ENCODE data around the gene MIEN1.

The MIEN1 gene

GRCh38 chr17:39703913-39704312, 26.4 kb downstream of the MIEN1 start:
- Histone ChIP-seq H3K79me2 (no peaks in the 10 kb centered on the region), H3K4me3 (ENCODE audit: low read depth, low read length) (no peak overlapping the region), H3K27me3 (ENCODE audit: control insufficient read depth, insufficient read depth, low read length) (no peaks in the 10 kb centered on the region), H3K9me3 (ENCODE audit: control insufficient read depth, low read length) (no peaks in the 10 kb centered on the region), H3K4me1 (peaks cover 40% of the 10 kb centered on the region), H3K9ac (no peak overlapping the region), H3K27ac (peak overlapping the region; percentile 97), H2AFZ (no peak overlapping the region), H3K4me2 (ENCODE audit: low read length) (no peak overlapping the region), H3K36me3 (ENCODE audit: control insufficient read depth, insufficient read depth, low read length) (no peaks in the 10 kb centered on the region)
- TF ChIP-seq CTCF (IDR thresholded peaks at IDR 0.05) = no peak

GRCh38 chr17:39702901-39703893, 27.1 kb downstream of the MIEN1 start:
- H3K79me2 ChIP-seq = no peaks in the 10 kb centered on the region
- H2AFZ ChIP-seq = no peak overlapping the region
- no peaks in the 10 kb centered on the region for H3K9me3 ChIP-seq (ENCODE audit: control insufficient read depth, low read length)
- H3K9ac ChIP-seq = no peak overlapping the region
- no peaks in the 10 kb centered on the region for H3K36me3 ChIP-seq (ENCODE audit: control insufficient read depth, insufficient read depth, low read length)
- peak overlapping the region; percentile 50 for H3K27ac ChIP-seq
- H3K4me2 ChIP-seq (ENCODE audit: low read length) = no peak overlapping the region
- H3K4me3 ChIP-seq (ENCODE audit: low read depth, low read length) = no peak overlapping the region
- TF ChIP-seq CTCF (IDR thresholded peaks at IDR 0.05) = no peak
- H3K4me1 ChIP-seq = peaks cover 38% of the 10 kb centered on the region
- no peaks in the 10 kb centered on the region for H3K27me3 ChIP-seq (ENCODE audit: control insufficient read depth, insufficient read depth, low read length)

- peak overlapping the region; percentile 50 for H3K27ac ChIP-seq
- H3K4me3 ChIP-seq (ENCODE audit: low read depth, low read length) = no peak overlapping the region
- H3K27me3 ChIP-seq (ENCODE audit: control insufficient read depth, insufficient read depth, low read length) = no peaks in the 10 kb centered on the region
- H3K4me1 ChIP-seq = peaks cover 34% of the 10 kb centered on the region
- no peak overlapping the region for H2AFZ ChIP-seq
- no peak overlapping the region for H3K4me2 ChIP-seq (ENCODE audit: low read length)
- H3K9ac ChIP-seq = no peak overlapping the region
- H3K79me2 ChIP-seq = no peaks in the 10 kb centered on the region
- H3K36me3 ChIP-seq (ENCODE audit: control insufficient read depth, insufficient read depth, low read length) = no peaks in the 10 kb centered on the region
- no peaks in the 10 kb centered on the region for H3K9me3 ChIP-seq (ENCODE audit: control insufficient read depth, low read length)
- TF ChIP-seq CTCF (IDR thresholded peaks at IDR 0.05) = no peak
Measured at GRCh38 chr17:39701784-39702422, 28.4 kb downstream of the MIEN1 start.

DNA sequence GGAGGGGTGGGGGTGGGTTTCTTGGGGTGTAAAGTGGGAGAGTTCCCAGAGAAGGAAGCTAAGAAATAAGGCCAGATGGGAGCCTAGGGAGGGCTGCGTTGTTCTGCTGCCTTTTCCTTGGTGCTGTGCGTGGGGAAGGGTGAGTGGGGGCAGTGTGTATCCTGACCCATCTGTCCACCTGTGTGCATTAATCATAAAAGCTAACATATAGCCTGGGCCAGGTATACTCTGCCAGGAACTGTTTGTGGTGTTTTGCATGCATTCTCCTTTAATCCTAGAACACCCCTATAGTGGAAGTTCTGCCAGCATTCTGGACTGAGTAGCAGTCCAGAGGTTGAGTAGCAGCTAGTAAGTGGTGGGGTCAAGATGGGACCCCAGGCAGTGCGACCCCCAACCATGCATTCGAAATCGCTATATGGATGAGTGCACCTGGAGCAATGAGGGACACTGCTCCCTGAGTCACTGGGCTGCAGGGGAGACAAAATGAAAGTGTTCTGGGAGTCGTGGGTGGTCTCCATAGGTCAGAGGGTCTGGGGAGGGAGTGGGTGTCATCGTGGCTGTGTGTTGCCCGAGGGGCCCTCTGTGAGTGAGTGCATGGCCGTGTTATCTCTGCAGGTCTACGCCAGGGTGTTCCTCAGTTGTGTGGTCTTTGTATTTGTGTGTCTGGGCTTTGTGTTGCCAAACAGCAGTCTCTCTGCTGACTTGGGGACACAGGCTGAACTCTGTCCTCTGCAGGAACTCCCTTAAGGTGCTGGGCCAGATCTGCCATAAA, 29.1 kb downstream of the MIEN1 start:
- H3K27ac ChIP-seq = peak overlapping the region; percentile 50
- no peaks in the 10 kb centered on the region for H3K79me2 ChIP-seq
- no peaks in the 10 kb centered on the region for H3K36me3 ChIP-seq (ENCODE audit: control insufficient read depth, insufficient read depth, low read length)
- no peaks in the 10 kb centered on the region for H3K9me3 ChIP-seq (ENCODE audit: control insufficient read depth, low read length)
- no peak for TF ChIP-seq CTCF (IDR thresholded peaks at IDR 0.05)
- H3K4me2 ChIP-seq (ENCODE audit: low read length) = peak overlapping the region; percentile 85
- H3K4me1 ChIP-seq = peaks cover 27% of the 10 kb centered on the region
- no peaks in the 10 kb centered on the region for H3K27me3 ChIP-seq (ENCODE audit: control insufficient read depth, insufficient read depth, low read length)
- H2AFZ ChIP-seq = peak overlapping the region; percentile 81
- no peak overlapping the region for H3K9ac ChIP-seq
- peak overlapping the region; percentile 81 for H3K4me3 ChIP-seq (ENCODE audit: low read depth, low read length)
